Neutrophil (primary cell): Measurements from ENCODE around the gene RPA3.
A peak's percentile ranks its signal among the peaks of the same experiment; 100 is the strongest.

Experiments
- H3K27ac ChIP-seq: fragments of 200-600 bp; sonication (generic); 2 replicates; pipeline ENCODE4 v1.5.1; 2016; ENCODE audit warnings: mild to moderate bottlenecking, moderate library complexity
- H3K27me3 ChIP-seq: fragments of 200-600 bp; sonication (generic); 2 replicates; pipeline ENCODE4 v1.6.0; 2016; ENCODE audit warnings: mild to moderate bottlenecking
- H3K36me3 ChIP-seq: fragments of 200-600 bp; sonication (generic); 2 replicates; pipeline ENCODE4 v1.5.1; 2017
- H3K4me1 ChIP-seq, 2 experiments: fragments of 200-600 bp in 1 of 2; sonication (generic) in 1 of 2; 1 replicate in 1 of 2; 2 replicates in 1 of 2; pipeline versions ENCODE4 v1.5.1 to v1.6.1; 2013 to 2016; ENCODE audit warnings: low read depth in 1 of 2, low read length in 1 of 2, mild to moderate bottlenecking in 1 of 2, moderate library complexity in 1 of 2; ENCODE audit not compliant: control insufficient read depth in 1 of 2, insufficient read depth in 1 of 2
- H3K4me3 ChIP-seq, 2 experiments: fragments of 200-600 bp in 1 of 2; sonication (generic) in 1 of 2; 1 replicate in 1 of 2; 2 replicates in 1 of 2; pipeline ENCODE4 v1.5.1; 2013 to 2016; ENCODE audit warnings: low read depth in 1 of 2, low read length in 1 of 2, mild to moderate bottlenecking in 1 of 2, moderate library complexity in 1 of 2
- H3K9me3 ChIP-seq: fragments of 200-600 bp; sonication (generic); 2 replicates; pipeline ENCODE4 v1.5.1; 2016
- TF ChIP-seq, protein P1 (sequence below): fragments of 200-600 bp; sonication (generic); IDR thresholded peaks from 2 replicates; pipeline ENCODE4 v1.5.1; 2016; ENCODE audit warnings: antibody characterized with exemption

The RPA3 gene

GRCh38 chr7:7642081-7642480 is 76.3 kb downstream of the RPA3 start:
- TF ChIP-seq, protein P1, sequence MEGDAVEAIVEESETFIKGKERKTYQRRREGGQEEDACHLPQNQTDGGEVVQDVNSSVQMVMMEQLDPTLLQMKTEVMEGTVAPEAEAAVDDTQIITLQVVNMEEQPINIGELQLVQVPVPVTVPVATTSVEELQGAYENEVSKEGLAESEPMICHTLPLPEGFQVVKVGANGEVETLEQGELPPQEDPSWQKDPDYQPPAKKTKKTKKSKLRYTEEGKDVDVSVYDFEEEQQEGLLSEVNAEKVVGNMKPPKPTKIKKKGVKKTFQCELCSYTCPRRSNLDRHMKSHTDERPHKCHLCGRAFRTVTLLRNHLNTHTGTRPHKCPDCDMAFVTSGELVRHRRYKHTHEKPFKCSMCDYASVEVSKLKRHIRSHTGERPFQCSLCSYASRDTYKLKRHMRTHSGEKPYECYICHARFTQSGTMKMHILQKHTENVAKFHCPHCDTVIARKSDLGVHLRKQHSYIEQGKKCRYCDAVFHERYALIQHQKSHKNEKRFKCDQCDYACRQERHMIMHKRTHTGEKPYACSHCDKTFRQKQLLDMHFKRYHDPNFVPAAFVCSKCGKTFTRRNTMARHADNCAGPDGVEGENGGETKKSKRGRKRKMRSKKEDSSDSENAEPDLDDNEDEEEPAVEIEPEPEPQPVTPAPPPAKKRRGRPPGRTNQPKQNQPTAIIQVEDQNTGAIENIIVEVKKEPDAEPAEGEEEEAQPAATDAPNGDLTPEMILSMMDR, result no peak
- H3K36me3 ChIP-seq, result no peaks in the 10 kb centered on the region
- no peaks in the 10 kb centered on the region for H3K9me3 ChIP-seq
- H3K4me3 ChIP-seq, result no peak overlapping the region
- H3K27me3 ChIP-seq, result no peaks in the 10 kb centered on the region
- H3K4me1 ChIP-seq, result peaks cover 22 to 23% of the 10 kb centered on the region in 2 experiments
- H3K27ac ChIP-seq, result no peak overlapping the region

DNA sequence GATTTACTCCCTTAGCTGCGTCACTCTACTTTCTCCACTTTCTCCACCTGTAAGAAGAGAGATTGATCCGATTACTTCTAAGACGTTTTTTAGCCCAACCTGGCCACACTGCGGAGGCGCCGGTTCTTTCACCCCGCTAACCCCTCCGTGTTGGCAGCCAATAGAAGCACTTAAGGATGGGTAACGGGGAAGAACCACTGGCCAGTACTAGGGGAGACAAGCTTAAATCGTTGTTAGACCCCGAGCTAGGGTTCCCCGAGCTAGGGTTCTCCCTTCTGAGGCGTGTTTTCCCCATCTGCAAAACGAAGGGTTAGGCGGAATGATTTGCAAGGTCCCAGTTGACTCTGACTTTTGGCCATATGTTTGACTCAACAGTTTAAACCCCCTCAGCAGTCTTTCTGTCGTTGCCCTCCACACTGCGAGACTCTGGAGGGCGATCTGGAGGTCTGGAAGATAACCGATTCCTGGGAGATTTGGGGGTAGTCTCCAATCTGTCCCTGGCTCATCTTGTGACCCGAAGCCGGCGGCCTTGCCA is 77.2 kb downstream of the RPA3 start:
- H3K36me3 ChIP-seq, result no peaks in the 10 kb centered on the region
- no peaks in the 10 kb centered on the region for H3K27me3 ChIP-seq
- H3K27ac ChIP-seq, result peak overlapping the region; percentile 92
- TF ChIP-seq, protein P1, result no peak
- H3K4me1 ChIP-seq, result peaks cover 22 to 23% of the 10 kb centered on the region in 2 experiments
- H3K9me3 ChIP-seq, result no peaks in the 10 kb centered on the region
- peak overlapping the region; percentile 88 for H3K4me3 ChIP-seq

DNA sequence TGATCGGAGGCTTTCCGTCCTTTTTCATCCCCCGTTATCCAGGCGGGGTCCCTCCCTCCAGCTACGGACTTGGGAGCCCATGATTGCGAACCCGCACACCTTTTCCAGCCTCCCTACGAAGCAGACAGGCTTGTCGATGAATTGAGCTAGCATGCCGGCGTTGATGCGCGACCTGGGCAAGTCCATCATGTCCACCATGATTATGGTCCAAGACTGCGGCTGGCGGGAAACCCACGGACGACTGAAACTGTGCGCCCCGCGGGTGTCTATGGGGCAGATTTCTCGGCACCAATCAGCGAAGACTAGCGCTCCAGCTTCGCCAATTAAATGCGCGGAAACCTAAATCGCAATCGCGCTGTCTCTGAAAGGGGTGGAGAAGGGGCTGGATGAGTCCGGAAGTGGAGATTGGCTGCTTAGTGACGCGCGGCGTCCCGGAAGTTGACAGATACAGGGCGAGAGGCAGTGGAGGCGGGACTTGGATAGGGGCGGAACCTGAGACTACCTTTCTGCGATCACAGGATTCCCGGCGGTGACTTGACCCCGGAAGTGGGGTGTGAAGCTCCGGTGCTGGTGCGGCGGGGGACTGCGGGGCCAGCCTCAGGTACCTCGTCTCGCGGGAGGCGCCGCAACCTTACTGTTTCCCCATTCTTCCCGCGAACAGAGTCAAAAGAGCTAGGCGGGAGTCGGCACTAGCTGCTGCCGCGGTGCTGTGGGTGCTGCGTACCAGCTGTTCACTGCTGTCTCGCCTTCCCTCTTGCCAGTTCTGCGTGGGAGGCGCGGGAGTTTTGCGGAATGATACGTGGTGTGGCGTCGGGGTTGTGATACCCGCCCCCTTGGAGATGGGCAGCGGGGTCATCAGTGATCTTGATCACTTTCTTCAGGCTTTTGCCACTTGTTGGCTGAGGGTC is 77.9 kb downstream of the RPA3 start, which contains the start of gene UMAD1:
Gene UMAD1 (plus strand): TSS at position 532 of the 908 bp plus-strand sequence. CDS start 32,620 bp downstream, outside the sequence.
- Histone ChIP-seq H3K36me3 (no peaks in the 10 kb centered on the region), H3K4me1 (peaks cover 22 to 23% of the 10 kb centered on the region in 2 experiments), H3K27ac (peak within 1 kb of the TSS; percentile 92), H3K9me3 (no peaks in the 10 kb centered on the region), H3K27me3 (no peaks in the 10 kb centered on the region), H3K4me3 (peak within 1 kb of the TSS; percentile 88)
- TF ChIP-seq, protein P1, result peak; percentile 33

DNA sequence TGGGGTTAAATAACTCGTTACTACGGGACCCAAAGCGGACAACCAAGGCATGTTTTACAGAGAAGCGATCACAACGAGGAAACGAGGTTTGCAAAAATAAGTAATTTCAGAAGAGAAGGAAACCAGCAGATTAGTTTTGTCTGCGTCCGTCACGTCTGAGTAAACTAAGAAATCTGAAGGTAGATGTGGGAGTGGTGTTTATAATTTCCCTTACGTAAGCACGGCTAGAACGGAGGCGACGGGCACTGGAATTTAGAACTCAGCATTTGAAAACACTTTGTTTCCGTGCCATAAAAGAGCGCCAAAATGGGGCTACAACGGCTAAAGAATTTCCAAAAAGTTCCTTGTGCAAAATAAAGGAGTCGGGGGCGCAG is 78.6 kb downstream of the RPA3 start:
- Histone ChIP-seq H3K27ac (peak overlapping the region; percentile 92), H3K9me3 (no peaks in the 10 kb centered on the region), H3K36me3 (no peaks in the 10 kb centered on the region), H3K4me3 (peak overlapping the region; percentile 88), H3K27me3 (no peaks in the 10 kb centered on the region), H3K4me1 (peaks cover 22 to 23% of the 10 kb centered on the region in 2 experiments)
- TF ChIP-seq, protein P1, result no peak

DNA sequence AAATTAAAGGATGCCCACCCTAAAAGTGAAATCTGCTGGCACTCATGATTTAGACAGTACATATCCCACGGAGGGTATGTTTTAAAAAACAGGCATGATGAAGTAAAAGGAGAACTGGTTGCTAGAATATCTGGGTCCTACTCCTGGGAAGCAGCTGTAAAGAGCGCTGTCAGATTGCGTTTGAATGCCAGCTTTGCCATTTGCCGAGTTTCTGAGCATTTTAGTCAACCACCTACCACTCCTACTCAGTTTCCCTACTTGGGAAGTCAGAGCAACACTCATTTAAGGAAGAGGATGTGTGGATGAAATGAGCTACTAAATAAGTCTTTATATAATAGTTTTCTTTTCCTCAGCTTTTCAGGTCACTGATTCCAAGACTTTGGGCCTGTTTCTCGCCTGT is 79.0 kb downstream of the RPA3 start:
- H3K9me3 ChIP-seq, result no peaks in the 10 kb centered on the region
- peaks cover 22 to 23% of the 10 kb centered on the region in 2 experiments for H3K4me1 ChIP-seq
- H3K4me3 ChIP-seq, result peak overlapping the region; percentile 88
- no peaks in the 10 kb centered on the region for H3K27me3 ChIP-seq
- peak overlapping the region; percentile 92 for H3K27ac ChIP-seq
- TF ChIP-seq, protein P1, result no peak
- H3K36me3 ChIP-seq, result no peaks in the 10 kb centered on the region
